SW 1271 (cell line): ENCODE data around the gene GATAD2B.
"Not testable (repeated sequence)": the region's sequence is repeated elsewhere in the genome, so short reads cannot be mapped to it uniquely, and the experiment has no call there.

Experiments
- DNase-seq, 2 experiments: peaks; one replicate each; lab custom pipeline; 2025; lab: John Stamatoyannopoulos, UW

Gene GATAD2B

GRCh38 chr1:153886127-153886526, 36.6 kb downstream of the GATAD2B start:
- DNase-seq: no peak

GRCh38 chr1:153883223-153883622, 39.5 kb downstream of the GATAD2B start:
- no peak for DNase-seq

GRCh38 chr1:153882296-153882912, 40.4 kb downstream of the GATAD2B start:
- no peak for DNase-seq

GRCh38 chr1:153881751-153882150, 41.0 kb downstream of the GATAD2B start:
- no peak for DNase-seq

- DNase-seq: no peak
Measured at GRCh38 chr1:153880962-153881361, 41.8 kb downstream of the GATAD2B start.

GRCh38 chr1:153880024-153880423, 42.7 kb downstream of the GATAD2B start:
- DNase-seq: no peak

GRCh38 chr1:153877112-153877511, 45.7 kb downstream of the GATAD2B start:
- no peak for DNase-seq

- no peak for DNase-seq
Measured at GRCh38 chr1:153872934-153873333, 49.8 kb downstream of the GATAD2B start.

GRCh38 chr1:153872331-153872730, 50.4 kb downstream of the GATAD2B start:
- no peak for DNase-seq

GRCh38 chr1:153869486-153869885, 53.3 kb downstream of the GATAD2B start:
- no peak for DNase-seq

- no peak for DNase-seq
Measured at GRCh38 chr1:153866045-153866850, 56.5 kb downstream of the GATAD2B start.

- DNase-seq: no peak
Measured at GRCh38 chr1:153860285-153860684, 62.5 kb downstream of the GATAD2B start.

GRCh38 chr1:153857505-153857904, 65.3 kb downstream of the GATAD2B start:
- no peak for DNase-seq

- DNase-seq: no peak
Measured at GRCh38 chr1:153856763-153857162, 66.0 kb downstream of the GATAD2B start.

GRCh38 chr1:153852170-153852569, 70.6 kb downstream of the GATAD2B start:
- DNase-seq: no peak

GRCh38 chr1:153849487-153850185, 73.1 kb downstream of the GATAD2B start:
- DNase-seq: no peak

GRCh38 chr1:153848805-153849204, 74.0 kb downstream of the GATAD2B start:
- no peak for DNase-seq

GRCh38 chr1:153845158-153845557, 77.6 kb downstream of the GATAD2B start:
- no peak for DNase-seq

GRCh38 chr1:153844349-153844748, 78.4 kb downstream of the GATAD2B start:
- not testable (repeated sequence) for DNase-seq

GRCh38 chr1:153842006-153842471, 80.7 kb downstream of the GATAD2B start:
- DNase-seq: no peak

GRCh38 chr1:153841463-153841994, 81.2 kb downstream of the GATAD2B start:
- DNase-seq: no peak

- DNase-seq: not testable (repeated sequence)
Measured at GRCh38 chr1:153840774-153841173, 82.0 kb downstream of the GATAD2B start.

GRCh38 chr1:153833968-153834367, 88.8 kb downstream of the GATAD2B start:
- not testable (repeated sequence) for DNase-seq
